Inferior parietal cortex (tissue), 1 donor: ENCODE results near the gene CAMSAP2.
"Not testable (repeated sequence)": the region's sequence is repeated elsewhere in the genome, so short reads cannot be mapped to it uniquely, and the experiment has no call there.

Source experiments
- DNase-seq: peaks from one replicate; pipeline ENCODE4 v3.0.0-alpha.2; 2016; ENCODE audit errors: extremely low spot score

CAMSAP2 gene

GRCh38 chr1:200784576-200784975, 45.9 kb downstream of the CAMSAP2 start:
- DNase-seq: no peak

DNA sequence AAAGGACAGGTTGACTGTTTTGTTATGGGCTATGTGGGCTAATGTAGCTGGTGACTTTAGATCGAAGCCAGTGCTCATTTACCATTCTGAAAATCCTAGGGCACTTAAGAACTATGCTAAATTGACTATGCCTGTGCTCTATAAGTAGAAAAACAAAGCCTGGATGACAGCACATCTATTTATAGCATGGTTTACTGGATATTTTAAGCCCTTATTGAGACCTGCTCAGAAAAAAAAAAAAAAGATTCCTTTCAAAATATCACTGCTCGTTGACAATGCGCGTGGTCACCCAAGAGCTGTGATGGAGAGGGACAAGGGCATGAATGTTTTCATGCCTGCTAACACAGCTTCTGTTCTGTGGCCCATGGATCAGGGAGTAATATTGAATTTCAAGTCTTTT, 48.1 kb downstream of the CAMSAP2 start:
- no peak for DNase-seq

GRCh38 chr1:200787896-200788387, 49.2 kb downstream of the CAMSAP2 start:
- DNase-seq: no peak

GRCh38 chr1:200791012-200791411, 52.3 kb downstream of the CAMSAP2 start:
- not testable (repeated sequence) for DNase-seq

GRCh38 chr1:200793677-200794076, 55.0 kb downstream of the CAMSAP2 start:
- no peak for DNase-seq

GRCh38 chr1:200794506-200795065, 55.9 kb downstream of the CAMSAP2 start:
- DNase-seq: no peak

GRCh38 chr1:200795156-200795555, 56.5 kb downstream of the CAMSAP2 start:
- DNase-seq: no peak

GRCh38 chr1:200802042-200802441, 63.3 kb downstream of the CAMSAP2 start:
- no peak for DNase-seq

DNA sequence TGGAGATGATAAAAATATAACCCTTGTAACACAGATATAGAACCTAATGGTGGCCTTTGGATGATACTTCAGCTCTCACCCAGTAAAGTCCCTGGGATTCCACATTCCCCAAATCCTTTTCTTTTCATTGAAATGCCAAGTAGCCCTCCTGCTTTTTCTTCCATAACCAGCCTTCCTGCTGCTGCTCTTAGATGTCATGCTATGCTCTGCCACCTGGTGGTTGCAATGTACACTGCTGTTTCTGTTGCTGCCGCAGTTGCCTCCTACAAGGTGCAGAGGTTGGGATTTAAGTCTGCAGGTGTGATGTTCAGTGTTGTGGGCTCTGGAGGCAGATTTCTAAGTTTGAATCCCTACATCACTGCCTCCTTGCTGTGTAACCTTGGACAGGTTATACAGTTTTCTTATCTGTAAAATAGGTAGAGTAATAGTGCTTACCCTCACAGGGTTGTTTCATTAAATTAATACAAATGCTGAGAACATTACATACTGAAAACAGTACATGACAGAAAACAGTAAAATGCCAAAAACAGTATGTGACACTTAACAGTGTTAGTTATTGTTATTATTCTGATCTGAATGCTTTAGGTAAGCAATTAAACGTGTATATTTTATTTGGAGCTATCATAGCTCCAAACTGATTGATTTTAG, 64.3 kb downstream of the CAMSAP2 start:
- DNase-seq: peak; percentile 86

DNA sequence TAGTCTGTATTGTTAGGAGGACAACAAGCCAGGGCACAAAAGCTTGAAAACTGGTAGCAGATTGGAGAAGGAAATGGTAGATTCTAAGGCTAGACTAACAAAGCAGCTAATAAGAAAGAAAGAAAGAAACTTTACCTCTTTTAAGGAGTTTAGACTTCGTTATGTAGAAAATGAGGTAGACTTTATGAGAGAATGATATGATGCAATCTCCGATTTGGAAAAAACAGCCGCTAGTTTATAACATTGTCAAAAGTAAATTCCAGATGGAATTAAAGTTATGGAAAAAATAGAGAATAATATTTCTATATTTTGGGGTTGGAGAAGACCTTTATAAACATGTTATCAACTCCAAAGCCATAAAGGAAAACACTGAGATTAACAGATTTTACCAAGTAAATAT, 67.0 kb downstream of the CAMSAP2 start:
- no peak for DNase-seq

DNA sequence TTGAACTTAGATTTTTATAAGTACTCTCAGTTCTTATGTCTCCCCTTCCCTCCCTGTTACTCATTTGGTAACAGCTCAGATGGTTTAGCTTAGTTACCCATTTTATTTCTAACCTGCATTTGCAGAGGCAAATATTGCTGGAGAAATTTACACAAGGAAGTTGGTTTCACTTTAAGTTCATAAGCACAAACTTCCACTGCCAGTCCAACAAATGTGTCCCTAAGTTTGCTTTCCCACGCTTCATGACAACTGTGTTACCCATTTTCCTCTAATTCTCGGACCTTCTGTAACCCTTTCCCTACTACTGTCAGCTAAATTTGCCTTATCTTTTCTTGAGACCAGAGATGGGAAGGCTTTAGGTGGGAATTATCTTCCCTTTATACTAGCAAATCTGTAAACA, 70.2 kb downstream of the CAMSAP2 start:
- DNase-seq: no peak

GRCh38 chr1:200811704-200812103, 73.0 kb downstream of the CAMSAP2 start:
- DNase-seq: no peak

- not testable (repeated sequence) for DNase-seq
These were observed 78.0 kb downstream of the CAMSAP2 start for GRCh38 chr1:200816624-200817224.

GRCh38 chr1:200818248-200818647, 79.6 kb downstream of the CAMSAP2 start:
- no peak for DNase-seq

DNA sequence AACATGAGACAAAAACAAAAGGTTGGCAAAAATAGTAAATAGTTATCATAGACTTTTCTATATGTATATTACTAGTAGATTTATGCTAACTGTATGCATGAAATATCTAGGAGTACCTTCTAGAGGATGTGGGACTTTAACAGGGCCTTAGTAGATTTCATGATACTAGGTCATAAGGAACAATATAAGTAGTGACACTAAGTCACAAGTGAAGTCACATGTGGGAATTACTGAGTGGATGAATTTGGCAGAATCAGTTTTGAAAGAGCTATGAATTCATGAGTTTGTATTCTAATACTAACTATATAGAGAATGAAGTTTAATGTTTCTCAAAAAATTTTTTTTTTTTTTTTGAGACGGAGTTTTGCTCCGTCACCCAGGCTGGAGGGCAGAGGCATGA, 81.0 kb downstream of the CAMSAP2 start:
- no peak for DNase-seq

- no peak for DNase-seq
These were observed 92.4 kb downstream of the CAMSAP2 start for GRCh38 chr1:200831091-200831490.

DNA sequence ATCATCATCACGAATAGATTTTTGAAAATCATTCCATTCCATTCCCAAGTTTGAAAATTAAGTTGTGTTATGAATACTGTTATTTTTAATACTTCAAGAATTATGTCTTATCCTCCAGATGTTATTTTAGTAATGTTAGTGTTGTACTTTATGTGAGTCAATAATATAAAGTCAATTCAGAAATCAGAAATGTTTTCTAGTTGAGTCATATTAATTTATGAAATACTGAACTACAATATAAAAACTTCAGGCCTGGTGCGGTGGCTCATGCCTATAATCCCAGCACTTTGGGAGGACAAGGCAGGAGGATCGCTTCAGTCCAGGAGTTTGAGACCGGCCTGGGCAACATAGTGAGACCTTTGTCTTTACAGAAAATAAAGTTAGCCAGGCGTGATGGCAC, 95.7 kb downstream of the CAMSAP2 start:
- no peak for DNase-seq

- no peak for DNase-seq
These were observed 97.5 kb downstream of the CAMSAP2 start for GRCh38 chr1:200836213-200836612.

GRCh38 chr1:200837931-200838571, 99.4 kb downstream of the CAMSAP2 start:
- DNase-seq: no peak

DNA sequence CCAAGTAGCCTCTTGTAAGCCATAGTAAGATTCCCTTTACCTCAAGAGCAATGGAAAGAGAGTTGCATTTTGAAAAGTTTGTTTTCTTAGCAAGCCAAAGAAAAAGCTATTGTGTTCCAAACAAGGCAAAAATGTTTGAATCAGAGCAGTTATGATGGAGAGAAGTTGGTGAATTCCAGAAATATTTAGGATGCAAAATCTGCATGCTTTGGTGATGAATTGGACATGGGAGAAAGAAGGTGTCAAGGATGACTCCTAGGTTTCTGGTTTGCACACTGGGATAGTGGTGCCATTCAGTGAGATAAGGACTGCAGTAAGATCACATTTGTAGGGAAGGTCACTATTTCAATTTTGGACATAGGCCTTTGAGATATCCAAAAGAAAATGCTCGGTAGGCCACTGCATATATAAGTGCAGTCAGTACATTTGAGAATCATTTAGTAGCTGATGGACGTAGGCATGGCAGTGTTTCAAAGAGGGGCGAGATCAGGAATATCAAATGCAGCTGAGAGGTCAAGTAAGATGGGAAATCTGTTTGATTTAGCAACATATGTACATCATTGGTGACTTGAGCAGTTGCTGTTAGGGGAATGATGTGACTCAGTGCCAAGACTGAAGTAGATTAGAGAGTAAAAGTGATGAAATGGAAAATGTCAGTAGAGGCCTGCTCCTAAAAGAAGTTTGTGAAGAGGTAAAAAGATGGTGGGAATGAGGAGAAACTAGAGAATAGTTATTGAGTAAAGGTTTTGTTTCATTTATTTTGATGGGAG, 100.2 kb downstream of the CAMSAP2 start:
- DNase-seq: no peak

DNA sequence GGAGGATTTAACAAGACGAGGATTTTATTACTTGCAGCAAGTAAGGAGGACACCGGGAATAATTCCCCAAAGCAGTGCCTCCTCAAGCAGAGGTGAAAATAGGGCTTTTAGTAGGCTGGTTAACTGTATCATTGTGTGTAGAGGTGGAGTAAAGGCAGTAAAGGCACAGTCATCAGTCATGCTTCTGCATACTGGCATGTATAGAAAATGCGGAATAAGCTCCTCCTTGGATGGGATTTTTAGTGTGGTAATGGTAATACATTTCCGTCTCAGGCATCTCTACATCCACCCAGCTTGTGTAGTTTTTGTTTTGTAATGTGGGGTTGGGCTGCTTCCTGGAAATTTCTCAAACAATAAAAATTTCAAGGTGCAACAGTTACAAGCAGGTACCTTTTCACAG, 106.7 kb downstream of the CAMSAP2 start:
- DNase-seq: no peak

DNA sequence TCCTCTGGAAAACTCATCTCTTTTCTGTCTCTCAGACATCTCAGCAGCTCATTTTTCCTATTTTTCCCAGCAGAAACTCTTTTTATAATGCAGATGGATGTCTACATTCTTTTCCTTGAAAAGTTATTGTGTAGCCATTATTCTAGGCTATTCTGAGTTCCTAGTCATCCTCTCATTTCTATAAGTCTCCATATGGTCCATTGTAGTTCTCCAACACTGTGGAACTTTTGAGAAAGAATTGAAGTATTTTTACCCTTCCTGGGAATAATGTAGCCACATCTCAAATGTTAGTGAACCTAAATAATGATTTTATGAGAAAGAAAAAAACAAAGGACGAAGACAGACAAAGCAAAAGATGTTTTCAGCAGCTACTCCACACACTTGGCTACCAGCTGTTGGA, 107.7 kb downstream of the CAMSAP2 start:
- DNase-seq: no peak
